Gastrocnemius medialis (tissue), 4 donors: Measurements from ENCODE around the gene CFAP221.

Experiments used
- POLR2A ChIP-seq, 2 donors: fragments of 450-650 bp; IDR thresholded peaks; one replicate each; pipeline ENCODE4 v1.6.1; 2017; ENCODE audit warnings: antibody characterized with exemption in 2 of 2, mild to moderate bottlenecking in 2 of 2, moderate library complexity in 2 of 2
- TF ChIP-seq, protein P1 (sequence below), 5 experiments: fragments of 450-650 bp in 3 of 5; fragments of 200-600 bp in 2 of 5; sonication (generic) in 2 of 5; IDR thresholded peaks in 4 of 5; conservative IDR thresholded peaks in 1 of 5; 1 replicate in 4 of 5; 2 replicates in 1 of 5; pipeline ENCODE4 v1.5.1; 2016 to 2019; ENCODE audit warnings: antibody characterized with exemption in 5 of 5, mild to moderate bottlenecking in 3 of 5, moderate library complexity in 3 of 5

DNA sequence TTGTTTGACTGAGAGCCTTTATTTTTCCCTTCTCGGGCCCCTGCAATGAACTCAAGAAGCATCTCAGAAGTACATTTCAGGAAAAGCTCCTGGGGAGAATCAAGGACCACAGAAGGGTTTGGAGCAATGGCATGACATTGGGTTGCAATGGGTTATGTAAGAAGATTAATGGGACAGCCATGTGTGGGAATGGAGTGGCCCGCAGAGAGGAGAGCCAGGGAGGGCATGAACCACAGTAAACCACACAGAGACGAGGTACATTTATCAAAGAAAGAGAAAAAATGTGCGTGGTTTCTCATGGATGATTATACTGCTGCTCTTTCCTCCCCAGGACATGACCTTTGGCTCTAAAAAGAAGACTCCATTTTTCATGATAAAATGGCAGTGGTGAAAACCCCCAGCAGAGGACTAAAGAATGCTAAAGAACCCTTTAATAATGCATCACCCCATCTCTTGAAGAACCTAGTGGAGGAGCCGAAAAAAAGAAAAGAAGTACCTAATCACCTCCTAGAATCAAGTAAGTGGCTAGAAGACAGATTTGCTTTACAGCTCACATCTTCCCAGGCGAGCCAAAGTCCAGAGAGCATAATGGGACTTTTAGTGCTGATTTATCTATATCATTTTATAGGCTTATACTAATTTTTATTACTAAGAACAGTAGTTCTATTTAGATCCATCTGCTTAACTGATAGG is 1.7 kb downstream of the CFAP221 start:
- TF ChIP-seq, protein P1, sequence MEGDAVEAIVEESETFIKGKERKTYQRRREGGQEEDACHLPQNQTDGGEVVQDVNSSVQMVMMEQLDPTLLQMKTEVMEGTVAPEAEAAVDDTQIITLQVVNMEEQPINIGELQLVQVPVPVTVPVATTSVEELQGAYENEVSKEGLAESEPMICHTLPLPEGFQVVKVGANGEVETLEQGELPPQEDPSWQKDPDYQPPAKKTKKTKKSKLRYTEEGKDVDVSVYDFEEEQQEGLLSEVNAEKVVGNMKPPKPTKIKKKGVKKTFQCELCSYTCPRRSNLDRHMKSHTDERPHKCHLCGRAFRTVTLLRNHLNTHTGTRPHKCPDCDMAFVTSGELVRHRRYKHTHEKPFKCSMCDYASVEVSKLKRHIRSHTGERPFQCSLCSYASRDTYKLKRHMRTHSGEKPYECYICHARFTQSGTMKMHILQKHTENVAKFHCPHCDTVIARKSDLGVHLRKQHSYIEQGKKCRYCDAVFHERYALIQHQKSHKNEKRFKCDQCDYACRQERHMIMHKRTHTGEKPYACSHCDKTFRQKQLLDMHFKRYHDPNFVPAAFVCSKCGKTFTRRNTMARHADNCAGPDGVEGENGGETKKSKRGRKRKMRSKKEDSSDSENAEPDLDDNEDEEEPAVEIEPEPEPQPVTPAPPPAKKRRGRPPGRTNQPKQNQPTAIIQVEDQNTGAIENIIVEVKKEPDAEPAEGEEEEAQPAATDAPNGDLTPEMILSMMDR (IDR thresholded peaks at IDR 0.05 in 4 of 5, conservative IDR thresholded peaks at IDR 0.05 in 1 of 5), result no peak
- no peak for TF ChIP-seq POLR2A (IDR thresholded peaks at IDR 0.05)
